GM23248 (cell line): ENCODE data around the gene CGNL1. TPM values are rescaled to one million over a fixed set of nuclear protein-coding genes. Genes with fewer than 3 reads are reported as not detected.

Experiments used
- DNase-seq: peaks from one replicate; pipeline ENCODE4 v3.0.0-alpha.2; 2015
- H2AFZ ChIP-seq: fragments of 200-600 bp; sonication (generic); 2 replicates; pipeline ENCODE4 v1.6.1; 2016; ENCODE audit warnings: antibody characterized with exemption
- H3F3A ChIP-seq: fragments of 200-600 bp; sonication (generic); 2 replicates; pipeline ENCODE4 v1.6.1; 2016; ENCODE audit warnings: mild to moderate bottlenecking, antibody characterized with exemption, mixed run types; ENCODE audit not compliant: insufficient read depth
- H3K27ac ChIP-seq: fragments of 200-600 bp; sonication (generic); 2 replicates; pipeline ENCODE4 v1.5.1; 2016; ENCODE audit warnings: mild to moderate bottlenecking
- H3K27me3 ChIP-seq: fragments of 200-600 bp; sonication (generic); replicated peaks from 2 replicates; pipeline ENCODE4 v1.6.1; 2016; ENCODE audit warnings: mild to moderate bottlenecking; ENCODE audit not compliant: insufficient read depth
- H3K36me3 ChIP-seq: fragments of 200-600 bp; sonication (generic); 2 replicates; pipeline ENCODE4 v1.6.1; 2016; ENCODE audit warnings: low read depth, mild to moderate bottlenecking
- H3K4me1 ChIP-seq: fragments of 200-600 bp; sonication (generic); 2 replicates; pipeline ENCODE4 v1.6.1; 2016; ENCODE audit warnings: mild to moderate bottlenecking; ENCODE audit not compliant: insufficient read depth
- H3K4me2 ChIP-seq: fragments of 200-600 bp; sonication (generic); one replicate; pipeline ENCODE4 v1.6.1; 2016; ENCODE audit warnings: mild to moderate bottlenecking; ENCODE audit not compliant: unreplicated experiment
- H3K4me3 ChIP-seq: fragments of 200-600 bp; sonication (generic); 2 replicates; pipeline ENCODE4 v1.5.1; 2016; ENCODE audit warnings: mild to moderate bottlenecking
- H3K79me2 ChIP-seq: fragments of 200-600 bp; sonication (generic); 2 replicates; pipeline ENCODE4 v1.6.1; 2016; ENCODE audit warnings: mild to moderate bottlenecking; ENCODE audit not compliant: insufficient read depth
- H3K9ac ChIP-seq: fragments of 200-600 bp; sonication (generic); 2 replicates; pipeline ENCODE4 v1.6.1; 2016; ENCODE audit warnings: mild to moderate bottlenecking
- H3K9me2 ChIP-seq: fragments of 200-600 bp; sonication (generic); 2 replicates; pipeline ENCODE4 v1.6.1; 2016; ENCODE audit warnings: mixed run types, mild to moderate bottlenecking, moderate library complexity; ENCODE audit not compliant: insufficient read depth
- H3K9me3 ChIP-seq: fragments of 200-600 bp; sonication (generic); one replicate; pipeline ENCODE4 v1.6.1; 2017; ENCODE audit warnings: low read depth
- H4K20me1 ChIP-seq: fragments of 200-600 bp; sonication (generic); 2 replicates; pipeline ENCODE4 v1.6.0; 2016; ENCODE audit not compliant: insufficient read depth
- EZH2 ChIP-seq: fragments of 200-600 bp; sonication (generic); IDR thresholded peaks from 2 replicates; pipeline ENCODE4 v1.6.1; 2018; ENCODE audit warnings: antibody characterized with exemption, mild to moderate bottlenecking; ENCODE audit not compliant: insufficient read depth, poor library complexity, severe bottlenecking
- EZH2phosphoT487 ChIP-seq: fragments of 200-600 bp; sonication (generic); IDR thresholded peaks from 2 replicates; pipeline ENCODE4 v1.6.1; 2018; ENCODE audit warnings: antibody characterized with exemption, moderate library complexity, mild to moderate bottlenecking, low read depth; ENCODE audit not compliant: insufficient read depth
- WGBS, 2 experiments: methylation state at CpG; one replicate each; pipeline ENCODE4 v1.1.6; 2015 to 2017; ENCODE audit warnings: low lambda C conversion rate in 2 of 2, low coverage in 1 of 2; ENCODE audit errors: missing lambda C conversion rate in 2 of 2; 5-methylcytosine and 5-hydroxymethylcytosine counted together
- in situ Hi-C: fragments of 300-500 bp; cut with MboI; formaldehyde crosslinking; loops from 2 replicates; pipeline ENCODE4 v1.15.0; 2020
- polyA plus RNA-seq: library from polyadenylated mRNA; unstranded; fragments of >200 nt; fragmentation: Nextera tagmentation; extraction: Ambion mirVana; gene quantifications from 2 replicates; pipeline ENCODE4 v1.2.1, GENCODE V29; 2016
- total RNA-seq: library from RNA; depleted of rRNA; stranded (reverse); fragments of >200 nt; shearing (Covaris generic); gene quantifications from 2 replicates; pipeline ENCODE4 v1.2.3, GENCODE V29; 2014

The CGNL1 gene
- total and polyA plus RNA-seq, 2 experiments from 2014 or later: 0.11 TPM

DNA sequence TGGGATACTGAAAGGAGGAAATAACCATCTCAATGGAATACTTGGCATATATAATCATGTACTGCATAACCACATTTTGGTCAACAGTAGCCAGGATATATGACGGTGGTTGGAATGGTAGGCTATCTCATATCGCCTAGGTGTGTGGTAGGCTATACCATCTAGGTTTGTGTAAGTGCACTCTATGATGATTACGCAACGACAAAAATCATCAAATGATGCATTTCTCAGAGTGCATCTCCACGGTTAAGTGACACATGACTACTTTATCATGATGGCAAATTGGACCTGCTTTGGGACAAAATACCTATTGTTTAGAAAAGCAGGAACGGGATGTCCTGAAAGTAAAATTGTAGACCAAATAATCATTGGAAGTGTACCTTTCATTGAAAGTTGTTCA, 218.2 kb downstream of the CGNL1 start:
- Histone ChIP-seq H3K36me3 (no peaks in the 10 kb centered on the region), H3K9me2 (no peaks in the 10 kb centered on the region), H3K4me2 (no peak overlapping the region), H3K4me3 (no peak overlapping the region), H3K27ac (no peak overlapping the region), H2AFZ (no peak overlapping the region), H3K9ac (no peak overlapping the region), H3K9me3 (no peaks in the 10 kb centered on the region), H3F3A (no peaks in the 10 kb centered on the region), H3K4me1 (no peaks in the 10 kb centered on the region), H4K20me1 (no peaks in the 10 kb centered on the region), H3K79me2 (no peaks in the 10 kb centered on the region), H3K27me3 (peaks cover 1% of the 10 kb centered on the region; the same call in 1 of the 2 replicates)
- TF ChIP-seq EZH2 (no peak), EZH2phosphoT487 (no peak)
- in situ Hi-C loops: no loop called here
- no peak for DNase-seq
- WGBS, 2 experiments: 89 to 91% methylated on average over 6 of the region's 6 CpGs

DNA sequence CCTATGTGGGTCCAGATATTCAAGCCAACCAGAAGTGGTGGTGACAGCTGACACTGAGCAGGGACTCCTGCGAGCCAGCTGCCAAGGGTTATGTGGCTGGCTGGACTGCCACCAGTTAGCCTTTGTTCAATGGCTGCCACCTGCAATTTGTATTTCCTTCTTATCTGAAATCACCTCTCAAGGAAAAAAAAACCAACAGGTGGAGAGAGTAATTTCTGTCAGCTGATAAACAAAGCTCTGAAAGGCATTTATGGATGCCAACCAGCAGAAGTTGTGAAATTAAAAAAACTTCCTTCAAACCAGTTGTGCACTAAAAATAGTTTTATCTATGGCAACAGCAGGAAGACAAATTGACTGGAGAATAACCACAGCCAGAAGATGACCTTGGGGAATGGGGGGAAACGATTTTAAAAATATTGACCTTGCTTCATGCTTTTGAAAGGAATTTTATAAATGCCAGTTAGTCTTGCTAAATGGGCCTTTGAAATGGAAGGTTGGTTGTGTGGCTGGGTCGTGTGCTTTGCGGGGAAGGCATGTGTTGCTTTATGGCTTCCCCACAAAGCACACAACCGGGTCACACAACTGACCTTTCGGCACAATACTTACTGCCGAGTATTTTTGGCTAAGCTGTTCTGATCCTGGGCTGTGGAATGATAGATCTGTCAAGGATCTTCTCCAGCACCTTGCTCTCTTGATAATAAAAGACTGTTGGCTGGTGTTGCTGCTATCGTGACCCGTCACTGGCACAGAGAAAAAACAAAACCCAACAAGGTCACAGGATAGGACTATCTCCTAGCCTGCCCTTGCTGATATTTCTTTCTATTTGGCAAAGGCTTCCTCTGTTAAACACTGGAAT, 218.9 kb downstream of the CGNL1 start:
- in situ Hi-C loops: no loop called here
- Histone ChIP-seq H3K9ac (no peak overlapping the region), H3K9me3 (no peaks in the 10 kb centered on the region), H3K9me2 (no peaks in the 10 kb centered on the region), H3K27ac (no peak overlapping the region), H3K36me3 (no peaks in the 10 kb centered on the region), H4K20me1 (no peaks in the 10 kb centered on the region), H3K27me3 (peaks cover 9% of the 10 kb centered on the region; the same call in 1 of the 2 replicates), H3K4me1 (no peaks in the 10 kb centered on the region), H3K4me2 (no peak overlapping the region), H3K4me3 (no peak overlapping the region), H3F3A (no peaks in the 10 kb centered on the region), H3K79me2 (no peaks in the 10 kb centered on the region), H2AFZ (no peak overlapping the region)
- 54 to 57% methylated on average over 9 of the region's 9 CpGs for WGBS, 2 experiments
- TF ChIP-seq EZH2phosphoT487: no peak
- TF ChIP-seq EZH2: no peak
- DNase-seq: no peak

DNA sequence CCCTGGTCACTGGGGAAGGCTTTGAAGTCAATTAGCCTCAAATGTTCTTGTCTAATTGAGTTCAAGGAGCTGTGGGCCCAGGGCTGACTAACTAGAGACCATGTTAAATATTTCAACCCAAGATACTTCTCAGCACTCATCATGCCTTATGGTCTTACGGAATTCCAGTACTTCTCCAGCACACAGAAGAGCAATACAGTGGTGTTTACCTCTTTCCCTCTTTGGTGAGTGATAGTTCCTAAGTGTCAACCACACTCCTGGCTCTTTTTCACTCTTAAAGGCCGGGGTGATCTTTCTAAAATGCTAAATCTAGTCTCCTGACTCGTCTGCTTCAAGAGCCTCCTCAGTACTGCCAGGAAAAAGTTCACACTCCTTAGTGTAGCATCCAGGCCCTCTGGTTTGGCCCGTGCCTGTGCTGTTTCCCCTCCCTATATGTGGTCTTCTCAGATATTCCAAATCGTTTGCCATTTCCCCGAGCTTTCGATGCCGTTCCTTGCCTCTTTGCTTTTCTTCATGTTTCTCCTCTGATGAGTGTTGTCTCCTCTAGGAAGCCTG, 220.1 kb downstream of the CGNL1 start:
- H3K36me3 ChIP-seq: no peaks in the 10 kb centered on the region
- 30% methylated on average over 8 of the region's 8 CpGs for WGBS, 2 experiments
- TF ChIP-seq EZH2: no peak
- no peak for TF ChIP-seq EZH2phosphoT487
- H3K27me3 ChIP-seq: peaks cover 10% of the 10 kb centered on the region; the same call in 1 of the 2 replicates
- H3K79me2 ChIP-seq: no peaks in the 10 kb centered on the region
- H3K27ac ChIP-seq: no peak overlapping the region
- H4K20me1 ChIP-seq: no peaks in the 10 kb centered on the region
- no peak for DNase-seq
- H3K4me2 ChIP-seq: no peak overlapping the region
- in situ Hi-C loops: no loop called here
- H3K9ac ChIP-seq: no peak overlapping the region
- H3K9me3 ChIP-seq: no peaks in the 10 kb centered on the region
- H3K4me1 ChIP-seq: no peaks in the 10 kb centered on the region
- H3K4me3 ChIP-seq: no peak overlapping the region
- H3F3A ChIP-seq: no peaks in the 10 kb centered on the region
- H3K9me2 ChIP-seq: no peaks in the 10 kb centered on the region
- H2AFZ ChIP-seq: no peak overlapping the region

DNA sequence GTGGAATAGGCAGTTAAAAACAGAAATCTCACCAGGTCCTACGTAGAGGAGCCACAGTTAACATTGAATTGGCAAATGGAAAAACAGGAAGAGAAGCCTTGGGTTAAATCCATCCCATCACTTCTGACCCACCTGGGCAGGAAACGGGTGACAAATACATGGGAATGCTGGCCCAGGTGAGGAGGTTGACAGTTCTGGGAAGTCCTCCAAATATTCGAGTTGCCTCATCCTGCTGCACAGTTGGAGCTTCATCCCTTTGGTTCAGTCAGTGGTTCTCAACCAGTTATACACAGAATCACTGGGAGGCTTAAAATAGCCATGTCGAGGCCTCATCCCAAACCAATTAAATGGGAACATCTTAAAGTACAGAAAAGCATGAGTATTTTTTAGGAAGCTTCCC, 220.7 kb downstream of the CGNL1 start:
- 62 to 64% methylated on average over 4 of the region's 4 CpGs for WGBS, 2 experiments

More for the DNA sequence above, 220.7 kb downstream of the CGNL1 start:
- in situ Hi-C loops: no loop called here
- DNase-seq: no peak
- TF ChIP-seq EZH2 (no peak), EZH2phosphoT487 (no peak)
- Histone ChIP-seq H3K79me2 (no peaks in the 10 kb centered on the region), H2AFZ (no peak overlapping the region), H3K27ac (no peak overlapping the region), H3K4me3 (no peak overlapping the region), H4K20me1 (no peaks in the 10 kb centered on the region), H3F3A (no peaks in the 10 kb centered on the region), H3K4me2 (no peak overlapping the region), H3K9ac (no peak overlapping the region), H3K9me2 (no peaks in the 10 kb centered on the region), H3K9me3 (no peaks in the 10 kb centered on the region), H3K36me3 (no peaks in the 10 kb centered on the region), H3K4me1 (no peaks in the 10 kb centered on the region), H3K27me3 (peaks cover 10% of the 10 kb centered on the region; the same call in 1 of the 2 replicates)
